BLaER1 treated with 17β-estradiol and CSF1 and Interleukin-3, amounts not matched to agents 10 nM and 100 nM (cell line): Measurements from ENCODE around the gene FCRLB.
"Not testable (repeated sequence)": the region's sequence is repeated elsewhere in the genome, so short reads cannot be mapped to it uniquely, and the experiment has no call there.

ENCODE experiments used
- H3K27ac ChIP-seq, 11 experiments: shearing (Covaris generic); formaldehyde crosslinking; 2 replicates each; pipeline ENCODE4 v1.8.1; 2022
- H3K27me3 ChIP-seq, 11 experiments: shearing (Covaris generic); formaldehyde crosslinking; 2 replicates each; pipeline ENCODE4 v1.8.1; 2022
- H3K36me3 ChIP-seq, 11 experiments: shearing (Covaris generic); formaldehyde crosslinking; 2 replicates each; pipeline ENCODE4 v1.8.1; 2022
- H3K4me1 ChIP-seq, 10 experiments: shearing (Covaris generic); formaldehyde crosslinking; 2 replicates each; pipeline ENCODE4 v1.8.1; 2022
- H3K4me2 ChIP-seq, 11 experiments: shearing (Covaris generic); formaldehyde crosslinking; 2 replicates each; pipeline ENCODE4 v1.8.1; 2022
- H3K4me3 ChIP-seq, 10 experiments: shearing (Covaris generic); formaldehyde crosslinking; 2 replicates each; pipeline ENCODE4 v1.8.1; 2022
- H3K9ac ChIP-seq, 11 experiments: shearing (Covaris generic); formaldehyde crosslinking; 2 replicates each; pipeline ENCODE4 v1.8.1; 2022
- H3K9me3 ChIP-seq, 11 experiments: shearing (Covaris generic); formaldehyde crosslinking; replicated peaks in 1 of 11; 2 replicates each; pipeline ENCODE4 v1.8.1; 2022
- H4K20me1 ChIP-seq, 11 experiments: shearing (Covaris generic); formaldehyde crosslinking; 2 replicates each; pipeline ENCODE4 v1.8.1; 2022
- Cebpa-rat ChIP-seq, 11 experiments: shearing (Covaris generic); IDR thresholded peaks; 2 replicates each; pipeline ENCODE4 v1.8.1; 2022

Gene FCRLB

DNA sequence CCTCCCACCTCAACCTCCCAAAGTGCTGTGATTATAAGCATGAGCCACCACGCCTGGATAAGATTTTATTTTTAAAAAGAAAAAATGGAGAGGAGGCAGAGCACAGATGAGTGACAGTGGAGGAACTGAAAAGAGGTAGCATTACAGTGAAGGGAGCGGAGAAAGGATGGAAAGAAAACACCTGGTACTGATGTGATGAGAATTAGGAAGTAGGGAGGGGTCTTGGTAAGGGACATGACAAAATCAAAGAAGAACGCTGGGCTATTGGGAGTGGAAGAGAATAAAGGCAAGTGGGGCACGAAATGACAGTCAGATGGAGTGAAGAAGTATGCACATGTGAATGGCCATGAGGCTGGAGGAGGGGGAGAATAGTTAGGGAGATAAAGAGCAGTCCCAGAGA is 12.0 kb upstream of the FCRLB start:
- no peak for TF ChIP-seq Cebpa-rat (IDR thresholded peaks at IDR 0.05)
- Histone ChIP-seq H3K9ac (no peak overlapping the region), H3K36me3 (no peaks in the 10 kb centered on the region), H3K4me2 (peak overlapping the region in 6 of 11 experiments; percentile 1 to 46 (median 20); a peak in 8 of 22 replicates), H4K20me1 (peaks cover 0 to 16% (median 0%) of the 10 kb centered on the region in 11 experiments; a peak in 2 of 22 replicates), H3K4me1 (peaks cover 16 to 61% (median 42%) of the 10 kb centered on the region in 10 experiments), H3K27ac (no peak overlapping the region), H3K27me3 (peaks cover 0 to 100% (median 0%) of the 10 kb centered on the region in 11 experiments; a peak in 7 of 22 replicates), H3K4me3 (no peak overlapping the region), H3K9me3 (no peaks in the 10 kb centered on the region)

DNA sequence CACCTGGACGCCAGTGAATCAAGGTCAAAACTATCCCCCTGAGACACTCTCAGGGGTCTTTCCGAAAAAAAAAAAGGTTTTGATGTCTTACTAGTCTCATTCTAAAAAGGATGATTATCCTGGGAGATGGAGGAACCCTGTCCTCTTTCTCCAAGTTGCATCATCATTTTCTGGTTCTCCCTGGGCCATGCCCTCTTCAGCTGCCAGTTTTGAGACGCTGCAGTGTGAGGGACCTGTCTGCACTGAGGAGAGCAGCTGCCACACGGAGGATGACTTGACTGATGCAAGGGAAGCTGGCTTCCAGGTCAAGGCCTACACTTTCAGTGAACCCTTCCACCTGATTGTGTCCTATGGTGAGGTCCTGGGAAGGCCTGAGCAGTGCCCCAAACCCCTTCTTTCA is 10.8 kb upstream of the FCRLB start:
- H3K27me3 ChIP-seq, result peaks cover 0 to 100% (median 0%) of the 10 kb centered on the region in 11 experiments; a peak in 7 of 22 replicates
- no peaks in the 10 kb centered on the region for H3K36me3 ChIP-seq
- no peak overlapping the region for H3K4me3 ChIP-seq
- H3K4me2 ChIP-seq, result peak overlapping the region in 7 of 11 experiments; percentile 3 to 40 (median 22); a peak in 12 of 22 replicates
- H3K4me1 ChIP-seq, result peaks cover 16 to 50% (median 32%) of the 10 kb centered on the region in 10 experiments
- TF ChIP-seq Cebpa-rat (IDR thresholded peaks at IDR 0.05), result no peak
- H3K9me3 ChIP-seq, result no peaks in the 10 kb centered on the region
- no peak overlapping the region for H3K9ac ChIP-seq
- no peak overlapping the region for H3K27ac ChIP-seq
- peaks cover 0 to 16% (median 0%) of the 10 kb centered on the region in 11 experiments; a peak in 2 of 22 replicates for H4K20me1 ChIP-seq

DNA sequence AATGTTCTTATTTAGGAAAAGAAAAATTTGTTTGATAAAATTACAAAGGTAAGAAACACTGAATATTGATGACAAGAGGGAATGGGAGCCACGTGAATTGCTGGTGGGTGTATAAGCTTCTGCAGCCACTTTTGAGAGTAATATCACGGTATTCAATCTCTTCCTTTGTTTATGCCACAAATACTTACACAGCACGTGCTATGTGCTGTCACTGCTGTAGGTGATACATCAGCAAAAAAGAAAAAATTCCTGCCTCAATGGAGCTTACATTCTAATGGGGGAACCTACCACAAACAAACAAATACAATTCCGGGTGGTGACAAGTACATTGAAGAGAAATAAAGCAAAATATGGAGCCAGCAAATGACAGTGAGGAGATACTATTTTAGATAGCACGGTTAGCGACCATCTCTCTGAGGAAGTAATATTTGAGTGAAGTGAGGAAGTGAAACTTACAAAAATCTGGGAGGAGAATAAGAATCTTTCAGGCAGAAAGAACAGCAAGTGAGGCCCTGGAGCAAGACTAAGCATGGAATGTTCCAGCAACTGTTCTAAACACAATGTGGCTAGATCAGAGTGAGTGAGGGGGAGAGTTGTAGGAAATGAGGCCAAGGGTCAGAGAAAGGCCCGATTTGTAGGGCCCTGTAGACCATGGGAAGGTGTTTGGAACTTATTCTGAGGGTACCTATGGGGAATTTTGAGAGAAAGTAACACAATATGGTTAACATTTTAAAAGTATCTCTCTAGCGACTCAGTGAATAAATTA is 2.6 kb upstream of the FCRLB start:
- peaks cover 30 to 54% (median 43%) of the 10 kb centered on the region in 10 experiments for H3K4me1 ChIP-seq
- H3K36me3 ChIP-seq, result no peaks in the 10 kb centered on the region
- peaks cover 0 to 35% (median 0%) of the 10 kb centered on the region in 11 experiments; a peak in 5 of 22 replicates for H4K20me1 ChIP-seq
- no peak overlapping the region; a peak in 1 of 20 replicates for H3K4me3 ChIP-seq
- no peak for TF ChIP-seq Cebpa-rat (IDR thresholded peaks at IDR 0.05)
- H3K9ac ChIP-seq, result no peak overlapping the region
- peaks cover 0 to 99% (median 0%) of the 10 kb centered on the region in 11 experiments; a peak in 8 of 22 replicates for H3K27me3 ChIP-seq
- peak overlapping the region; percentile 51 to 79 (median 71) for H3K4me2 ChIP-seq
- no peaks in the 10 kb centered on the region for H3K9me3 ChIP-seq
- peak overlapping the region in 5 of 11 experiments; percentile 34 to 54 (median 42); a peak in 6 of 22 replicates for H3K27ac ChIP-seq

DNA sequence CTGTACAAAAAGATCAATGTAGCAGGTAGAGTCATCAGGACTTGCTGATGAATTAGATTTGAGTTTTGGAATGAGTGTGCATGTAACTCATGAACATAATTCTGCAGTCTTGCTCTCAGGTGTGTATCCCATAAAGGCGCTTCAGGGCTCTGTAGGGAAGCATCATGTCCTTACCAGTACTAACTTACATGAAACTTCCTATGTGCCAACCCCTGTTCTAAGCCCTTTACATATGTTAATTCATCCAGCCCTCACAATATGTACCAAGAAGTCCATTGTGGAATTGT is 2.1 kb upstream of the FCRLB start:
- Histone ChIP-seq H3K9me3 (no peaks in the 10 kb centered on the region), H3K4me1 (peaks cover 30 to 54% (median 43%) of the 10 kb centered on the region in 10 experiments), H3K4me3 (no peak overlapping the region), H3K27me3 (peaks cover 0 to 99% (median 0%) of the 10 kb centered on the region in 11 experiments; a peak in 8 of 22 replicates), H3K36me3 (no peaks in the 10 kb centered on the region), H3K9ac (no peak overlapping the region), H3K27ac (peak overlapping the region in 2 of 11 experiments; percentile 11 to 54; a peak in 1 of 22 replicates), H4K20me1 (peaks cover 0 to 37% (median 0%) of the 10 kb centered on the region in 11 experiments; a peak in 5 of 22 replicates), H3K4me2 (peak overlapping the region; percentile 51 to 79 (median 71))
- TF ChIP-seq Cebpa-rat (IDR thresholded peaks at IDR 0.05), result no peak

DNA sequence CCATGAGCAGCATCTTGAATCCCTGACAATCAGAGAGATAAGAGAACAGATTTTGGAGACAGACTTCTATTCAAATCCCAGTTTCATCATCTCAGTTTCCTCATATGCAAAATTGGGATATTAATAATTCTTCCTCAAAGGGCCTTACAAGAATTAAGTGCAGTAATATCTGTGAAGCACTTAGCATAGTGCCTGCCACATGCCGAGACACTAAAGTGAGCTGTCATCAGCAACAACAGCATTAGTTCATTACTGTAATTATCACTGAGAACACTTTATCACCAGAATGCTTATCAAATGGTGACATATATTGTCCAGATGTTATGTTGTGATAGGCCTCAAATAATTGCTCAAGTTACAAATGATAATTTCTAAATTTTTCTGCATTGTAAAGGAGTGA is 922 bp upstream of the FCRLB start:
- no peaks in the 10 kb centered on the region for H3K9me3 ChIP-seq
- peaks cover 0 to 99% (median 0%) of the 10 kb centered on the region in 11 experiments; a peak in 8 of 22 replicates for H3K27me3 ChIP-seq
- H3K4me2 ChIP-seq, result peak overlapping the region in 7 of 11 experiments; percentile 3 to 76 (median 27); a peak in 7 of 22 replicates
- peaks cover 0 to 41% (median 0%) of the 10 kb centered on the region in 11 experiments; a peak in 5 of 22 replicates for H4K20me1 ChIP-seq
- peaks cover 40 to 57% (median 47%) of the 10 kb centered on the region in 10 experiments for H3K4me1 ChIP-seq
- H3K4me3 ChIP-seq, result no peak overlapping the region
- H3K9ac ChIP-seq, result no peak overlapping the region
- H3K27ac ChIP-seq, result no peak overlapping the region
- no peak for TF ChIP-seq Cebpa-rat (IDR thresholded peaks at IDR 0.05)
- no peaks in the 10 kb centered on the region for H3K36me3 ChIP-seq

DNA sequence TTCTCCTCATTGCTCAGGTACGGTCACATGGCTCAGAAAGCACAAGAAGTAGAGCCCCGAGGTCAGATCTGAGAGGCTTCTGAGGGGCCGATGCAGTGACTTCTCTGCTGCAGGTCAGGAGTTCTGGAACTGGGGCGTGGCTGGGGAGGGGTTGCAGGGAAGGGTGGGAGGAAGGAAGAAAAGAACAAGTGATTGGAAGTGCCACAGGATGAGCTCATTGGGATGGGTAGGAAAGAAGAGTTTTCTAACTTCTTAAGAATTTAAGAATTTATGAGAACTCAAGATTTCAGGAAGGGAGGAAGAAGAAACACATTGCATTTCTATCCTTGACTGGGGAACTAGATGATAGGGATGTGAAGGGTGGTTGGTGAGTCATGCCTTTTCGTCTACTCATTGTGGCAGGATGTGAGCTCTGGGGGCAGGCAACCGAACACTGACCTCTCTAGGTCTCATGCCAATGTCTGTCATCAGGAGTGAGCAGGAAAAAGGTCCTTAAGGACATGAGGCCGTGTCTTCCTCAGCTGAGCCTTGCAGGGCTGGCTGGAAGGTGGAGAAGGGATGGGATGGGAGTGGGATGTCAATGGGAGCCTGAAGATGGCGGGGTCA is 497 bp downstream of the FCRLB start:
- Histone ChIP-seq H3K27ac (no peak overlapping the region), H3K9me3 (no peaks in the 10 kb centered on the region), H3K4me3 (no peak overlapping the region), H3K4me1 (peaks cover 48 to 70% (median 60%) of the 10 kb centered on the region in 10 experiments), H4K20me1 (peaks cover 0 to 54% (median 0%) of the 10 kb centered on the region in 11 experiments; a peak in 5 of 22 replicates), H3K27me3 (peaks cover 0 to 99% (median 0%) of the 10 kb centered on the region in 11 experiments; a peak in 9 of 22 replicates), H3K9ac (no peak overlapping the region), H3K4me2 (peak overlapping the region in 9 of 11 experiments; percentile 11 to 80 (median 45); a peak in 16 of 22 replicates), H3K36me3 (no peaks in the 10 kb centered on the region)
- TF ChIP-seq Cebpa-rat (IDR thresholded peaks at IDR 0.05), result no peak

DNA sequence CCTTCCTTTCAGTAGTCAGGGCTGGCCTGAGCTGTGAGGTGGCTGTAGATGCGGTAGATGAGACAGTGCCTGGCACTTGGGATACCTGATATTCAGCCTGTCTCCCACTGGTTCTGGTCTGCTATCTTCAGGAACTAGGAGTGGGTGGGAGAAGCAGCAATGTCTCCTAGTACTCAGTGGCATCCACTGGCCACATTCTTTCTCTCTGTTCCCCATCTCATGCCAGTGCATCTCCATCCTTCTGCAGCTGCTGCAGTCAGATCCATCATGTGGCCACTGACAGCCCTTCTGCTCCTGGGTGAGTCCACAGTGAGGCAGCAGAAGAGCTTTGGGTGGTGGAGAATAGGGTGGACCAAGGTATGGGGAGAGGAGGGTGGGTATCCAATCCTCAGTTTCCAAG is 1.1 kb downstream of the FCRLB start:
- no peak overlapping the region for H3K4me3 ChIP-seq
- no peak overlapping the region for H3K27ac ChIP-seq
- peak overlapping the region in 9 of 11 experiments; percentile 11 to 80 (median 45); a peak in 14 of 22 replicates for H3K4me2 ChIP-seq
- peaks cover 0 to 99% (median 0%) of the 10 kb centered on the region in 11 experiments; a peak in 10 of 22 replicates for H3K27me3 ChIP-seq
- no peaks in the 10 kb centered on the region for H3K9me3 ChIP-seq
- peaks cover 0 to 58% (median 0%) of the 10 kb centered on the region in 11 experiments; a peak in 5 of 22 replicates for H4K20me1 ChIP-seq
- no peaks in the 10 kb centered on the region for H3K36me3 ChIP-seq
- no peak for TF ChIP-seq Cebpa-rat (IDR thresholded peaks at IDR 0.05)
- no peak overlapping the region for H3K9ac ChIP-seq
- peaks cover 51 to 74% (median 63%) of the 10 kb centered on the region in 10 experiments for H3K4me1 ChIP-seq

DNA sequence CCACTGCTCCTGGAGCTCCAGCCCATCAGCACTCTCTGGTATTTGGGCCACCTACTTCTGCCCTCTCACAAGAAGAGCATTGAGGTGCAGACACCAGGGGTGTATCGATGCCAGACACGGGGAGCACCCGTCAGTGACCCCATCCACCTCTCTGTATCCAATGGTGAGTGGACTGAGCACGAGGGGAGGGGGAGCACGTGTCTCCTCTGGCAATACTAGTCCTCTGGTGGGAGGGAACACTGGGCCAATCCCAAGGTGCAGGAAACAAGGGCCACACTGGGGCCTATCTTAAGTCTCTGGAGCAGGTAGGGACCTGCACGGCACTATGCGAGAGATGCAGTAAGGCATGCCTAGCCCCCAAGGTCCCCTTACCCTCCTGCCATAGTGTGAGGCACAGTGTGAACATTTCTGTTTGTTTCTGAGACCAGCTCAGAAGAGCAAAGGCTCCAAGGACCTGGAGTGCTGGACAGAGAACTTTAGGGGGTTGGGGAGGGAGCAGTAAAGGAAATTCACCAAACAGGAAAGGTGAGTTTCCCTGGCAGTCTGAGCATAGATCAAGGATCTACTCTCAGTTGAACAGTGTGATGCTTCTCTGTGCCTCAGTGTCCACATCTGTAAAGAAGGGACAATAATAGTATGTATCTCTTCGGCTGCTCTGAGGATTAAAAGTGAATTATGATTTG is 2.3 kb downstream of the FCRLB start:
- H3K27me3 ChIP-seq, result peaks cover 0 to 99% (median 0%) of the 10 kb centered on the region in 11 experiments; a peak in 11 of 22 replicates
- H4K20me1 ChIP-seq, result peaks cover 0 to 65% (median 0%) of the 10 kb centered on the region in 11 experiments; a peak in 5 of 22 replicates
- H3K4me3 ChIP-seq, result no peak overlapping the region
- no peak for TF ChIP-seq Cebpa-rat (IDR thresholded peaks at IDR 0.05)
- no peak overlapping the region for H3K27ac ChIP-seq
- H3K36me3 ChIP-seq, result no peaks in the 10 kb centered on the region
- no peak overlapping the region for H3K4me2 ChIP-seq
- H3K9me3 ChIP-seq, result no peaks in the 10 kb centered on the region
- H3K4me1 ChIP-seq, result peaks cover 46 to 67% (median 58%) of the 10 kb centered on the region in 10 experiments
- H3K9ac ChIP-seq, result no peak overlapping the region

DNA sequence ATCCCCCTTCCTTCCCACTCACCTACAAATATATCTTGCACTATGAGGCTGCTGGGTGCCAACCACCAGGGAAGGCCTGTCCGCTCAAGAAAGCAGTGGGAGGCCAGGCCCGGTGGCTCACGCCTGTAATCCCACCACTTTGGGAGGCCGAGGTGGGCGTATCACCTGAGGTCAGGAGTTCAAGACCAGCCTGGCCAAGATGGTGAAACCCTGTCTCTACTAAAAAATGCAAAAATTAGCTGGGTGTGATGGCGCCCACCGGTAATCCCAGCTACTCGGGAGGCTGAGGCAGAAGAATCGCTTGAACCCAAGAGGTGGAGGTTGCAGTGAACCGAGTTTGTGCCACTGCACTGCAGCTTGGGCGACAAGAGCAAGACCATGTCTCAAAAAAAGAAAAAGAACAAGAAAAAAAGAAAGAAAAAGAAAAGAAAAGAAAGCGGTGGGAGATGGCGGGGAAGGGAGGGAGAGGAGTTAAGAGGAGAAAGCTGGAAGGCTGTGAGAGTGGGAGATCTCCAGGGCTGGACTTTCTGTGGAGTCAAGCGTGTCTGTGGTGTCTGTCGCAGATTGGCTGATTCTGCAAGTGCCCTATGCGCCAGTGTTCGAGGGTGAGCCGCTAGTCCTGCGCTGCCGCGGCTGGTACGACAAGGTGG is 4.0 kb downstream of the FCRLB start:
- H3K4me1 ChIP-seq, result peaks cover 28 to 58% (median 45%) of the 10 kb centered on the region in 10 experiments
- H3K4me2 ChIP-seq, result peak overlapping the region; percentile 90 to 100 (median 99)
- peaks cover 0 to 100% (median 0%) of the 10 kb centered on the region in 11 experiments; a peak in 11 of 22 replicates for H3K27me3 ChIP-seq
- peak overlapping the region in 2 of 11 experiments; percentile 71; a peak in 2 of 22 replicates for H3K27ac ChIP-seq
- not testable (repeated sequence) for H3K9me3 ChIP-seq, H3K36me3 ChIP-seq
- H3K4me3 ChIP-seq, result peak overlapping the region; percentile 52 to 81 (median 71); a peak in 18 of 20 replicates
- peaks cover 0 to 57% (median 0%) of the 10 kb centered on the region in 11 experiments; a peak in 5 of 22 replicates for H4K20me1 ChIP-seq
- peak overlapping the region in 4 of 11 experiments; percentile 78 to 84 (median 81); a peak in 9 of 22 replicates for H3K9ac ChIP-seq
